HL-60 (cell line): ENCODE measurements around the gene DENND4C.

Source experiments
- DNase-seq, 2 experiments: peaks; one replicate each; pipeline ENCODE4 v3.0.0-alpha.2; 2010 to 2020; ENCODE audit warnings: low read depth in 1 of 2, low spot score in 1 of 2
- H3K27ac ChIP-seq: fragments of 250-450 bp; sonication (Bioruptor Pico); replicated peaks from 2 replicates; pipeline ENCODE4 v1.5.1; 2020; ENCODE audit warnings: mild to moderate bottlenecking, moderate library complexity
- H3K27me3 ChIP-seq: fragments of 250-450 bp; sonication (Bioruptor Pico); 2 replicates; pipeline ENCODE4 v1.5.1; 2021; ENCODE audit warnings: mild to moderate bottlenecking, moderate library complexity; ENCODE audit not compliant: insufficient read depth, poor library complexity, severe bottlenecking
- H3K4me3 ChIP-seq: replicated peaks from 2 replicates; pipeline ENCODE4 v1.5.1; 2011; ENCODE audit warnings: mild to moderate bottlenecking, control low read depth, low read length; ENCODE audit not compliant: insufficient read depth
- CTCF ChIP-seq: IDR thresholded peaks from one replicate; pipeline ENCODE4 v1.5.1; 2011; ENCODE audit warnings: low read length, control low read depth, inconsistent platforms; ENCODE audit not compliant: insufficient read depth
- GABPA ChIP-seq: IDR thresholded peaks from 2 replicates; pipeline ENCODE4 v1.6.1; 2012; ENCODE audit warnings: low read depth
- POLR2AphosphoS5 ChIP-seq: IDR thresholded peaks from 2 replicates; pipeline ENCODE4 v1.6.1; 2012; ENCODE audit warnings: low read depth
- REST ChIP-seq: IDR thresholded peaks from 2 replicates; pipeline ENCODE4 v1.6.1; 2012; ENCODE audit warnings: low read depth; ENCODE audit not compliant: insufficient replicate concordance
- SPI1 ChIP-seq: IDR thresholded peaks from 2 replicates; pipeline ENCODE4 v1.6.1; 2012; ENCODE audit warnings: low read depth, mild to moderate bottlenecking, borderline replicate concordance

DENND4C gene

GRCh38 chr9:19358701-19359100, 128.2 kb downstream of the DENND4C start:
- Histone ChIP-seq H3K4me3 (no peak overlapping the region), H3K27ac (no peak overlapping the region), H3K27me3 (no peaks in the 10 kb centered on the region)
- TF ChIP-seq REST = no peak
- TF ChIP-seq POLR2AphosphoS5 = no peak
- no peak for TF ChIP-seq GABPA
- no peak for TF ChIP-seq CTCF
- TF ChIP-seq SPI1 = no peak
- no peak for DNase-seq

GRCh38 chr9:19369107-19369506, 138.6 kb downstream of the DENND4C start:
- Histone ChIP-seq H3K4me3 (no peak overlapping the region), H3K27me3 (no peaks in the 10 kb centered on the region), H3K27ac (no peak overlapping the region)
- TF ChIP-seq REST = no peak
- TF ChIP-seq GABPA = no peak
- TF ChIP-seq CTCF = no peak
- TF ChIP-seq SPI1 = no peak
- no peak for TF ChIP-seq POLR2AphosphoS5
- DNase-seq = no peak

GRCh38 chr9:19371942-19372341, 141.4 kb downstream of the DENND4C start:
- Histone ChIP-seq H3K27ac (no peak overlapping the region), H3K27me3 (no peaks in the 10 kb centered on the region), H3K4me3 (no peak overlapping the region)
- DNase-seq = peak in 1 of 2 experiments; percentile 7
- TF ChIP-seq CTCF (no peak), GABPA (no peak), REST (no peak), POLR2AphosphoS5 (no peak), SPI1 (no peak)
